SHP77 (cell line): ENCODE results near the gene OSBPL2.

ENCODE experiments used
- DNase-seq, 2 experiments: peaks; one replicate each; lab custom pipeline; 2025; lab: John Stamatoyannopoulos, UW

OSBPL2 gene

DNA sequence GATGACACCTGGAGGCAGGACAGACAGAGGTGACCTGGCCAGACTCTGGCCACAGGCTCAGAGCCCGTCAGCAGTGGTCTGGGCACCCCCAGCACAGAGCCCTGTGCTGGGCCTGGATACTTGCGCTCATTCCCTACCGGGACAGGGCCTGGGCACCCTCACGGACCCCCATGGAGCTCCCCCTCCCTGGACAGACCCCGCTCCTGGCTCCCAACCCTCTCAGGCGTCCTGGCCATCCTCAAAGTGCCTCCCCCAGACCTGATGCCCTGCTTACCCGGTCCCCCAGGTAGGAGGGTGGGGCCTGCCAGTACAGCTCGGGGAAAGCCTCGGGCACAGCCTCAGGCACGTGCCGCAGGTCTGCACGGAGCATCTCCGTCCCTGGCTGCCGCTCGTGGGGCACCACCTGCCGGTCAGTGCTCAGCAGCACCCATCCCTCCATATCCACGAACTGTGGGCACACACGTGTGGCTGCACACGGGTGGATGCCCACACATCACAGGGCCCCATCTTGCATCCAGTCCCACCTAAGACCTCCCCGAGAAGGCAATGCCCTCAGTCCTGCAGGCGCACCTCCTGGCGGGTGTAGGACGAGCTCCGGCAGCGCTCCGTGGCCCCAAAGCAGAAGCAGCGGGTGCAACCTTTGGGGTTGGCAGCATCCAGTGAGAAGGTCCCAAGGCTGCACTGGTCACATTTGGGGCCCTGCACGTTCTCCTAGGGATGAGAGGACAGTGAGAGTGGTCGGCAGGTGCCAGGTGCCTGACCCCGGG, 88.8 kb downstream of the OSBPL2 start:
- DNase-seq: no peak

DNA sequence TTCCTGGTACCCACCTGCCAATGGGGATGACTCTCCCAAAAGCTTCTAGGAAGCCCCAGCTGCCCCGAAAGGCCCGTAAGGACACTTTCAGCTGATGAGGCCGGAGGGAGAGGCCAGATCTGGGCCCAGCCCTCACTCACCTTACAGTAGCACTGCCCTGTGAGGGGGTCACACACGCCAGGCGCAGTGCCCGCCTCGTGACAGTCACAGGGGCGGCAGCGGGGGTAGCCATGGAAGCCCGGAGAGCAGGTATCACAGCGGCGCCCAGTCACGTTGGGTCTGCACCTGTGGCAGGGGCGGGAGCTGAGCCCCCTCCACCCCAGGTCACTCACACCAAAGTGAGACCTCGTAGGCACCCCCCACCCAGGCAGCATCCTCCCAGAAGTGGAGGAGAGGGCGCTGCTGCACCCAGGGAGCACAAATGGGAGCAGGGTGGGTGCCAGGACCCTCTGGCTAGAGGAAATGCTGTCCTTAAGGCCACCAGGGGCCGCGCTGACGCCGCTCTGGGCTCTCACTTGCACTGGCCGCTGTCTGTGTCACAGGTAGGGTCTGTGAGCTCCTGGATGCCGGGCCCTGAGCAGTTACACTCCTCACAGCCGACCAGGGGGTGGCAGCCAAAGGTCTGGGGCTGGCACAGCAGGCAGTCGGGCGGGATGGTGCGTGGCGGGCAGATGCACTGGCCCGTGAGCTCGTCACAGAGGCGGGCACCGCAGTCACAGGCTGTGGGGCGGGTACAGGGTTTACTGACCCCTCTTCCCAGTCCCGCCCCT, 89.6 kb downstream of the OSBPL2 start:
- DNase-seq: no peak

DNA sequence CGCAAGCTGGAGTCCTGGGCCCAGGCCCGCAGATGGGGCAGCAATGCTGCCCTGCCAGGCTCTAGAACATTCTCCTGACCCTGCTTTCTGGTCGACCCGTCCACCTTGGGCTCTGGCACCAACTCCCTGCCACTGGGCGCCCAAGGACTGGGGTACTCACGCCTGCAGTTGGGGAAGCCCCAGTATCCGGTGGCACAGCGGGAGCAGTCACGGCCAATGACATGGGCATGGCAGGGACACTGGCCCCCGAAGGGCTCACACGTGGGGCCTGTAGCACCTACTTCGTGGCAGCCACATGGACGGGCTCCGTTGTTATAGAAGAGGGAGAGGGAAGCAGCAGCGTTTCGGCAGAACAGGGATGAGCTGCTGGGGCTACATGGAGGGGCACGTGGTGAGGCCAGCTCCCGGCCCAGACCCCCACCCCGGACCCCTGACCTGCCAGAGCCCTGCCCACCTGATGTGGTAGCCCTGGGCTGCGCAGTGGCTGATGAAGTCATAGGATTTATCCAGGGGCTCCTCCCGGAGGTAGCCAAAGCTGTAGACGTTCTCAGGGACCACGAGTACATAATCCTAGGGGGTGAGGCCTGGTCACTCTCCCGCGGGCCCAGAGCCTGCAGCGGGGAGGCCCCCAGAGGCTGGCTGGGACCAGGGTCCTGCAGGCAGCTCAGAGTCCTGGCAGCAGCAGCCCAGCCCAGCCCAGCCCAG, 90.5 kb downstream of the OSBPL2 start:
- DNase-seq: no peak

DNA sequence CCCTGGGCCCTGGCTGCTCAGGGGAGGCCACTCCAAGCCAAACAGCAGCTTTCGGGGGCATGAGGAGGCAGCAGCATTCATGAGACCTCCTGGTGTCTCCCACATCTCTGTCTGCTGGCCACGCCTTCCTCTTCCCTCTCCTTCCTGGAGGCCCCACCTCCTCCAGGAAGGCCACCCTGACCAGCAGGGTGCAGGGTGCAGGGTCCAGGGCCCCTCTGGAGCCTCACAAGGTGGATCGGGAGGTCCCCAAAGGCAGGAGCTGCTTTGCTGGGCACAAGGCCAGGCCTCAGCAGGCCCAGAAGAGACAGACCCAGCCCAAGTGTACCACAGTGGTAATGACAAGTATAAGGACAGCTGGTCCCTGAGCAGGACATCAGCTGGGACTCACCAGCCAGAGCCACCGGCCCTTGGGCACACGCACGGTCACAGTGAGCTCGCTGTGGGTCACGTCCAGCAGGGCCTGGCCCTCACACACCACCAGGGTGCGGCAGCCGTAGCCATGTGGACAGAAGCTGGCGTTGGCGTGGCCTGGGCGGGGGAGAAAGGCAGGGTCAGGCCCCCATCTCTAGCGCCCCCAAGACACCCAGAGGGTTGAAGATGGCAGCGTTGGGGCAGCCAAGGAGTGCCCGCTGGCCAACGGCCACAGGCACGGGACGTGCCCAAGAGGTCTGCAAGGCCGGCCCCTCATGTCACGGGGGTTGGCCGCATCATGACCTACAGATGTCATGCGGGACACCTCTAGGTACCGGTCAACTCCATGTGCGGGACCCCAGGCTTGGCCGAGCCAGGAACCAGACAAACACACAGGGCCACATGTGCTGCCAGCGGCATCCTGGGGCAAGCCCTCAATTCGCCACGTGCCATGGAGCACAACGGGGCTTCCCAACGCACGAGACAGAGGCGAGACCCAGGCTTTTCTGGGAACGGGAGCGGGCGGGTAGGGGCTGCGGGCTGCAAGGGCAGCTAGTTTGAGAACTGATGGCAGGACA, 91.4 kb downstream of the OSBPL2 start:
- DNase-seq: no peak

DNA sequence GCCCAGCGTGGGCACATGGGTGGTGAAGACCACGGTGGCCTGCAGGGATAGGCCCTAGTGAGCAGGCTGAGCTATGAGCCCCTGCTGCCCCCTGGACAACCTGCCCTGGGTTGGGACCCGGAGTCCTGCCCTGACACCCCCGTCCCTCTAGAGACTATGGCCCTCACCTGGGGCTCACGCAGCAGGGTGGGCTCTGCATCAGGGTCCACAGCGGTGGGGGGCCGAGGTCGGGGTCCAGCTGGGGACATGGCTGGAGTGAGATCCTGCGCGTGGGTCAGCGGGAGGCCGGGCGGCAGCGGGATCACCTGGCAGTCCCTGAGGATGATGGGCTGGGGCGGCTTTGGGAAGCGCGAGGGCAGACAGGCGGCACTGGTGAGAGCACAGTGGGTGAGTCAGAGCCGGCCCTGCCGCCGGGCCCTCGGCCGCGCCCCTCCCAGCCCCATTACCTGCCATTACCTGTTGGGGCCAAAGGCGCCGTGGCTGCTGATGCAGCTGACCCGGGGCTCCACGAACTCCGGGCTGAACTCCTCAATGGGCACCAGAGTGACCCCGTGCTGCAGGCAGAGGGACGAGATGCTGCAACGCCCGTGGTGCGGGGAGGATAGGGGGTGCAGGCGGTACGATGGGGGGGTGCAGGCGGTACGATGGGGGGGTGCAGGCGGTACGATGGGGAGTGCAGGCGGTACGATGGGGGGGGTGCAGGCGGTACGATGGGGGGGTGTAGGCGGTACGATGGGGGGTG, 92.4 kb downstream of the OSBPL2 start:
- DNase-seq: no peak

DNA sequence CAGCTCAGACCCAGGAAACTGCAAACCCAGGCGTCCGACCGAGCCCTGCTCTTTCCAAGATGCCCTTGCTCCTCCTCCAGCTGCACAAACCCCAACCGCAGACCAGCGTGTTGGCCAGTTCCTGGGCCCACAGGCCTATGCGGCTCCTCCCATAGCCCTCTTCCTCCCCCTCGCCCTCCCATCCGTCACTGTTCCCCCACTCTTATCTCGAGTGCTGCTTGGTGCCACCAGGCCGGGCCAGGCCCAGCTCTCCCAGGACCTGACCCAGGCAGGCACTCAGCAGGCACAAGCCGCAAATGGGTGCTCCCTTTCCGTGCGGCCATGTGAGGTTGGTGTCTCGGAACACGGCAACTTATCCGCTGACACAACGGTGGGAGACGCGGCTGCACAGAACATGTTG, 93.0 kb downstream of the OSBPL2 start:
- DNase-seq: no peak

DNA sequence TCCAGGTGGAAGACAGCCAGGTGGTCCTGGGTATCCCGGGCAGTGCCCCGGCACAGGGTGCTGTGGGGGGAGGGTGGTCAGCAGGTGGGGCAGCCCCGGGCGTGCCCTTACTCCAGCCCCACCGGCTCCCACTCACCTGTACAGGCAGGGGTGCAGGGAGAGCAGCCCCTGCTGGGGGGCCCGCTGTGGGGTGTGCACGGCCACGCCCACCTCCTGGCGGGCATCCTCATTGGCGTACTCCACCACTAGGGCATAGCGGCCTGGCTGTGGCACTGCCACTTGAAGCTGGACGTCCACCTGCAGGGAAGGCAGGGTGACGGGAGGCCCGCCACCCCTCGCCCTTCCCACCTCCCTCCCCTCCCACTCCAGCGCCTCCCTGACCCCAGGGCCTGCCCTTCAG, 94.1 kb downstream of the OSBPL2 start:
- no peak for DNase-seq

DNA sequence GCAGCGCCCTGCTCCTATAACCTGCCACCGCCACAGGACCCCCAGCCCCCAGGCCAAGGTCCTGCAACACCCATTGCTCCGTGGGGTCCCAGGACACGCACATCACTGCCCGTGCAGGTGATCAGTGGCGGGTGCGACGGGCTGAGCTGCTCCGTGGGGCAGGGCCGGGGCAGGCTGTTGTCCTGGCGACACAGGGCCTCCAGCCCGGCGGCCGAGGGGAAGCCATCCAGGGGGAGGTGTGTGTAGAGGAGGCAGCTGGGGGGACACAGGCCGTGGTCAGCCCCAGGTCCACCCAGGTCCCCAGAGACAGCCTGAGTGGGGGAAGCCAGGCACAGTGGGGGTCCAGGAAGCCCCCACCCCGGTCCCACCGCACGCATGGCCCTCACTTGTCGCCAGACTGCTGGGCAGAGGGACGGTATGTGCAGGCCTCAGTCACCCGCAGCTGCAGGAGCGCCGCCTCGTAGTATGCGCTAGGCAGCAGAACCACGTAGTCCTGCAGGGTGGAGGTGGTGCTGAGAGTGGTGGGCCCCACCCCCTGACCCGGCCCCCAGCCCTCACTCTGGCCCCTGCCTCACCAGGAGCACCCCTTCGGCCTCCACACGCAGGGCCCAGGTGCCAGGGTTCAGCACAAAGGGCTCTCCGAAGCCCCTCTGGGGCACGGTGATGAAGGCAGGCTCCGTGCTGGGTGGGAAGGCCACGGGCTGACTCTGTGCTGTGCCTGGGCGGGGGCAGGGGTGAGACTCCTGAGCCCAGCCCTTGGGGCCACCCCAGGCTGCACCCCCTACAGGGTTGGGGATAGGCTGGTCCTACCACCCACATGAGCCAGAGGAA, 94.9 kb downstream of the OSBPL2 start:
- no peak for DNase-seq

DNA sequence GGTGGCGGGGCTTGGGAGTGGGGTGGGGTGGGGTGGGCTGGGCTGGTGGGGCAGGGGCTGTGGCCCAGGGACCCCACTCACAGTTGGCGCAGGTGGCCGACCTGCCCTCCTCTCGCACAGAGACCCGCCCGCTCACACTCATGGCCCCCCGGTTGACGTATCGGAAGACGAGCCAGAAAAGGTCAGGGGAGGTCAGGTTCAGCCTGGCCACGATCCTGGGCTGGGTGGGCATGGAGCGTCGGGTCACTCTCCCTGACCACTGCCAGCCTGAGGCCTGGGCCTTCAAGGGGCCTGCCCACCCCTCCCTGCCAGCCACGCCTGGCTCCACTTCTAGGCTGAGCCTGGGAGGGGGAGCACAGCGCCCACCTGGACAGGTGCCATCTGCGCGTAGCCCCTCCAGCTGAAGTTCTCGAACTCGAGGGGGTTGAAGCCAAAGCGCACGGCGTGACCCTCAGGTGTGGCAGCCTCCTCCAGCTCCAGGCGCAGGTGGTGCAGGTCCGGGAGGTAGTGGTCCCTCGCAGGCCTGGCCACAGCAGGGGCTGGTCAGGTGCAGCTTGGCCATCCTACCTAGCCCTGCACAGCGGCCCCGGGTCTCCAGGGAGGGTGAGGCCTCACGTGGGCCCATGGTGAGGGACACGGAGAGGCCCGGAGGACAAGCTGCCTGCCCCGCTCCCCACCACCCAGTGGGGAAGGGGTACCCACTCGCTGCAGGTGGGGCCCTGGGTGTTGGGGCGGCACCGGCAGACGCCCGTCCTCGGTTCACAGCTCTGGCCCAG, 95.7 kb downstream of the OSBPL2 start:
- no peak for DNase-seq

DNA sequence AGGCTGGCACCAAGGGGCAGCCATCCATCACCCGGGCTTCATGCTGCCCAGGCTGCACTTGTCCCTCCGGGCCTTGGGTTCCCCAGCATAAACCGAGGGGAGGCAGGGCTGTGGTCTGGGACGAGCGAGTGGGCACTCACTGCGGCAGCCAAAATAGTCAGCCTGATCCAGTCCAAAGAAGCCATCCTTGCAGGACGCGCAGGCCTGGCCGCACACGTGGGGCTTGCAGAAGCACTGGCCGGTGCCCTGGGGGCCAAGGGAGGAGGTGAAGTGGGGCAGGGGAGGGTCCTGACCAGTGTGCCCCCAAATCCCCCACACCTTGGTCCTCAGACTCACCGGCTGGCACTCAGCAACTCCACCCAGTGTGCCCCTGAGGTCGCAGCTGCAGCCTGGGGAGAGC, 96.6 kb downstream of the OSBPL2 start:
- no peak for DNase-seq

DNA sequence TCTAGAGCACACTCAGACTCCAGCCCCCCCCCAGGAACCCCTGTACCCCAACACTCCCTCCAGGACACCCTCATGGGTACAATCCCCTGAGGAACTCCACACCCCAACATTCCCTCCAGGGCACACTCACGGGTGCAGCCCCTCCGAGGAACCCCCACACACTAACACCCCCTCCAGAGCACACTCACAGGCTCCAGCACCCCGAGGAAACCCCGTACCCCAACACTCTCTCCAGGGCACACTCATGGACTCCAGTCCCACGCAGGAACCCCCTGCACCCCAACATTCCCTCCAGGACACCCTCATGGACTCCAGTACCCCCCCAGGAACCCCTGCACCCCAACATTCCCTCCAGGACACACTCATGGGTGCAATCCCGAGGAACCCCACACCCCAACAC, 97.2 kb downstream of the OSBPL2 start:
- no peak for DNase-seq

DNA sequence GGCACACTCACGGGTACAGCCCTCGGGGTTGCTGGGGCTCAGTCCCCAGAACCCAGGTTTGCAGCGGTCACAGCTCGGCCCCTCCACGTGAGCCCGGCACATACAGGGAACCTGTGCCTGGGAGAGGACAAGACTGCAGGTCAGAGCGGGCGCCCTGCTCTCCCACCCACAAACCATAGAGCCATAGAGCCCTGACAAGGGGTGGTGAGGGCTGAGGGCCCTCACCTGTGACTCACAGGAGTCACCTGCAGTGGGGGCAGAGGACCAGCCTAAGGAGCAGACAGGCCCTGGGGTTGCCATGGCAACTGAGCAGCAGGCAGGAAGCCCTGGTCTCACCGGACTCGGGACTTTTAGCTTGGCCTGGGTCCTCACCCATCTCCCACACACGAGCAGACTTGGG, 98.0 kb downstream of the OSBPL2 start:
- DNase-seq: no peak

DNA sequence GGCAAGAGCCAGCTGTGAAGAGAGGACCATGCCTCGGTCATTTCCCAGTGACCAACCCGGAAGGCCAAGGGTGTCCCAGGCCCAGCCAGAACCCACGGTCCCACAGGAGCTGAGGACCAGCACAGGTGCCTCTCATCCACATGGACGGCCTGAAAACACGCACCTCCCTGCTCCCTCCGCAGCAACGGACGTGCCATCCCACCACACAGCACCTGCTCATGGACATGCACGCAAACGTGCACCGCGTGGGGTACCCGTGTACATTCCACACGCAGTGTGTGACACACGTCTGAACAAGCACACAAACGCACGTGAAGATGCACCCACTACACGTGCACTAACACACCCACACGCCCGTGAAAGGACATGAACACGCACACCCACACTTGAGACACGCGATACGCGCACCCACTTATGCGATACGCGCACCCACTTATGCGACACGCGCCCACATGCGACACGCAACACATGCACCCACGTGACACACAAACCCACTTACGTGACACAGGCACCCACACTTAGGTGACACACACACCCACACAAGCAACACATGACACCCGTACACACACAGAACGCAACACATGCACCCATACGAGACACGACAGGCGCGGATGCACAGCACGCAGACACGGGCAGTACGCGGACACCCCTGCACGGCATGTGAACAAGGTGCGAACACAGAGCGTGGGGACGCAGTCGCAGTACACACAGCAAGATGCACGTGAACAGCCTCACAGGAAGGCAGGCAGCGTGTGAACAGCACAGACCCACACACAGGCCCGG, 98.6 kb downstream of the OSBPL2 start:
- DNase-seq: no peak

DNA sequence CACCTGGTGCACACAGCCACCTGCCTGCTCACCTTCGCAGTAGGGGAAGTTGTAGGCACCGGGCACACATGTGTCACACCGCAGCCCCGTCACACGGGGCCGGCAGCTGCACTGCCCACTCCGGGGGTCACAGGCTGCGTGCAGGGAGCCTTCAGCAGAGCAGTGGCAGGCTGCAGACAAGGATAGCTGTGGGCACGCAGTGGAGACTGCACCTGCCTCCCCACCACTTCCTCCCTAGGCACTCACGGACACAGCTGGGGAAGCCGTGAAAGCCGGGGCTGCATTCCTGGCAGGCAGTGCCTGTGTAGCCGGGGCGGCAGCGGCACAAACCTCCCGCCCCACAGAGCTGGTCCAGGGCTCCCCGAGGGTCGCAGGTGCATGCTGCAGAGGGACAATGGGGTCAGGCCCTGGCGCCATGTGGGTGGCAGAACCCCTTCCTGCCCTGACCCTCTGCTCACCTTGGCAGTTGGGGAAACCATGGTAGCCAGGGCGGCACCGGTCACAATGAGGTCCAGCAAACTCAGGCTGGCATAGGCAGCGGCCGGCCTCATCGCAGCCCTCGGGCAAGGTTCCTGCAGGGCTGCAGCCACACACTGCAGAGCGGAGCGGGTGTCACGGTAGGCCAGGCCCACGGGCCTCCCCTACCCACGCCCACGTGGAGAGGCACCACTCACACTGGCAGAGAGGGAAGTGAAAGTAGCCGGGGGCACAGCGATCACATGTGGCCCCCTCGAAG, 99.4 kb downstream of the OSBPL2 start:
- no peak for DNase-seq

DNA sequence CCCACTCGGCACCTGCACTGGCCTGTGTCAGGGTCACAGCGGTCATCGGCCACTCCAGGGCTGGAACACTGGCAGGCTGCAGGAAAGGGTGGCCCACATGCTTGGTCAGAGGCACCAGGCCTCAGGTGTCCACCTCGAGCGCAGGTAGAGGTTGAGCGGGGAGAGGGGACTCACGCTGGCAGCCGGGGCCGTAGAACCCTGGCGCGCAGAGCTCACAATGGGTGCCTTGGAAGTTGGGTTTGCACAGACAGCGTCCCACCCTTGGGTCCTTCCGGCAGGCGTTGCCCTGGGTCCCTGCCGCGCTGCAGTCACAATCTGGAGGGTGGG, 99.9 kb downstream of the OSBPL2 start:
- DNase-seq: no peak

DNA sequence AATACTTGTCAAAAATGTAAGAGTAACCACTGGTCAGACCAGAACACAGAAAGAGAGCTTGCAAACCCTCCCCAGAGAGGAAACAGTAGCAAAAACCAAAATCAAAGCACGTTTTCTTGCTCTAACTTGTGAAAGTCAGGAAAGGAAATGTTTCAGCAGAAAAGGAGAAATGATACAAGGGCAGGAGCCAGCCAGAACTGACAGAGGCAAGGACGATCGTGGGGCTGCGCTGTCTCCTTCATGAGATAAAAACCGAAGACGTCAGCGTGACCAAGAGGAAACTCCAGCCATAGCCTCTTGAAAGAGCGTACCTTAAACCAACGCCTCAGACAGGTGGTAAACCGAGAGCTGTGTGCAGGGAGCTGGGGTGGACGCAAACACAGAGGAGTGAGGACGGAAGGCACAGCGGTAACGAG, 101.3 kb downstream of the OSBPL2 start:
- no peak for DNase-seq

DNA sequence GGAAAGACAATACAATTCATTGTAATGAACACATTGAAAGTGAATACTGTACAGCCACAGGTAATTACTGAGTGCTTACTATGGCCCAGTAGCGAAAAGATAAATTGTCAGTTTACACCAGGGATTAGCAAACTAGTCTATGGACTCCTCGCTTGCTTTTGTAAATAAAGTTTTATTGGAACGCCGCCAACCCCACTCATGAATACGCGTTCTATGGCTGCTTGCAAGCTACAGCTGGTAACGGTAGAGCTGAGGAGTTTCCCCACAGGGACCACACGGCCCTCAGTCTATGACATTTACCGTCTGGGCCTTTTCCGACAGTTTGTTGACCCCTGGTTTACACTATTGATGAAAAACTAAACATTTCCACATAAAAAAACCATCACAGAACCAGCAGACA, 104.6 kb downstream of the OSBPL2 start:
- DNase-seq: peak; percentile 62 to 76

DNA sequence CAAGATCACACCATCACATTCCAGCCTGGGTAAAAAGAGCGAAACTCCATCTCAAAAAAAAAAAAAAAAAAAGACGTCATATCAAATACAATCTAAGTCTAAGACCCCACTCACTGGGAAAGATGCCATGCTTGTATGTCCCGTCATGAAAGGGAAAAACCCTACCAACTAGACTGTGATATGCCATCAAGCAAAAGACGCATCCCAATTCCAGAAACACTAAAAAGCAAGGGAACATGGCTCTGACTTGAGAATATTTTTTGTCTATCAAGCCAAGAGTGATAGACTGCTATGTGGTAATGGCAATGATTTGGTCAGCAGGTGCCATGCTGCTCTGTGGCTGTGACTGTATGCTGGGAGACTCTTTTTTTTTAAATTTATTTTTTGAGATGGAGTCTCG, 105.8 kb downstream of the OSBPL2 start:
- DNase-seq: no peak
